ENCODE data around the gene DNM2.

Gene DNM2

GRCh38 chr19:10768369-10768768 is 50.5 kb downstream of the DNM2 start:
- H3K9ac ChIP-seq (ENCODE audit: insufficient read length, low read depth) = no peak overlapping the region
- peaks cover 77% of the 10 kb centered on the region for H3K36me3 ChIP-seq (ENCODE audit: insufficient read depth, insufficient read length, low read length)
- H3K9me3 ChIP-seq (ENCODE audit: insufficient read depth, low read length) = no peaks in the 10 kb centered on the region; the same call in 1 of the 2 replicates
- TF ChIP-seq ZNF274 (IDR thresholded peaks at IDR 0.05; ENCODE audit: low read depth, low read length) (no peak), SUZ12 (IDR thresholded peaks at IDR 0.05; ENCODE audit: extremely low read depth, insufficient read depth, insufficient read length) (no peak), YY1 (IDR thresholded peaks at IDR 0.05; ENCODE audit: insufficient read depth, insufficient read length) (no peak)
- no peak for DNase-seq (ENCODE audit: low read depth, low spot score)
- H3K27me3 ChIP-seq (ENCODE audit: insufficient read depth, insufficient read length) = no peaks in the 10 kb centered on the region
- peaks cover 23% of the 10 kb centered on the region for H3K4me1 ChIP-seq (ENCODE audit: insufficient read depth, insufficient read length)
- H3K4me3 ChIP-seq (ENCODE audit: insufficient read length, low read depth) = no peak overlapping the region

- Histone ChIP-seq H3K9me3 (ENCODE audit: insufficient read depth, low read length) (no peaks in the 10 kb centered on the region; the same call in 1 of the 2 replicates), H3K27me3 (ENCODE audit: insufficient read depth, insufficient read length) (no peaks in the 10 kb centered on the region), H3K36me3 (ENCODE audit: insufficient read depth, insufficient read length, low read length) (peaks cover 76% of the 10 kb centered on the region), H3K4me3 (ENCODE audit: insufficient read length, low read depth) (no peak overlapping the region), H3K4me1 (ENCODE audit: insufficient read depth, insufficient read length) (peaks cover 17% of the 10 kb centered on the region), H3K9ac (ENCODE audit: insufficient read length, low read depth) (no peak overlapping the region)
- DNase-seq (ENCODE audit: low read depth, low spot score) = no peak
- TF ChIP-seq YY1 (IDR thresholded peaks at IDR 0.05; ENCODE audit: insufficient read depth, insufficient read length) = no peak
- TF ChIP-seq ZNF274 (IDR thresholded peaks at IDR 0.05; ENCODE audit: low read depth, low read length) = no peak
- no peak for TF ChIP-seq SUZ12 (IDR thresholded peaks at IDR 0.05; ENCODE audit: extremely low read depth, insufficient read depth, insufficient read length)
Observed at GRCh38 chr19:10768936-10769335, 51.1 kb downstream of the DNM2 start.

- TF ChIP-seq SUZ12 (IDR thresholded peaks at IDR 0.05; ENCODE audit: extremely low read depth, insufficient read depth, insufficient read length) = no peak
- no peak for TF ChIP-seq ZNF274 (IDR thresholded peaks at IDR 0.05; ENCODE audit: low read depth, low read length)
- no peak for TF ChIP-seq YY1 (IDR thresholded peaks at IDR 0.05; ENCODE audit: insufficient read depth, insufficient read length)
- H3K9me3 ChIP-seq (ENCODE audit: insufficient read depth, low read length) = no peaks in the 10 kb centered on the region; the same call in 1 of the 2 replicates
- H3K4me1 ChIP-seq (ENCODE audit: insufficient read depth, insufficient read length) = peaks cover 12% of the 10 kb centered on the region
- no peak for DNase-seq (ENCODE audit: low read depth, low spot score)
- peaks cover 75% of the 10 kb centered on the region for H3K36me3 ChIP-seq (ENCODE audit: insufficient read depth, insufficient read length, low read length)
- H3K27me3 ChIP-seq (ENCODE audit: insufficient read depth, insufficient read length) = no peaks in the 10 kb centered on the region
- H3K9ac ChIP-seq (ENCODE audit: insufficient read length, low read depth) = peak overlapping the region; percentile 51
- no peak overlapping the region for H3K4me3 ChIP-seq (ENCODE audit: insufficient read length, low read depth)
Observed at GRCh38 chr19:10769533-10770491, 51.9 kb downstream of the DNM2 start.

- Histone ChIP-seq H3K4me1 (ENCODE audit: insufficient read depth, insufficient read length) (peaks cover 10% of the 10 kb centered on the region), H3K9me3 (ENCODE audit: insufficient read depth, low read length) (no peaks in the 10 kb centered on the region; the same call in 1 of the 2 replicates), H3K27me3 (ENCODE audit: insufficient read depth, insufficient read length) (no peaks in the 10 kb centered on the region), H3K36me3 (ENCODE audit: insufficient read depth, insufficient read length, low read length) (peaks cover 79% of the 10 kb centered on the region), H3K9ac (ENCODE audit: insufficient read length, low read depth) (no peak overlapping the region), H3K4me3 (ENCODE audit: insufficient read length, low read depth) (no peak overlapping the region)
- TF ChIP-seq SUZ12 (IDR thresholded peaks at IDR 0.05; ENCODE audit: extremely low read depth, insufficient read depth, insufficient read length) (no peak), YY1 (IDR thresholded peaks at IDR 0.05; ENCODE audit: insufficient read depth, insufficient read length) (no peak), ZNF274 (IDR thresholded peaks at IDR 0.05; ENCODE audit: low read depth, low read length) (no peak)
- no peak for DNase-seq (ENCODE audit: low read depth, low spot score)
Observed at GRCh38 chr19:10773969-10774368, 56.1 kb downstream of the DNM2 start.

- Histone ChIP-seq H3K9ac (ENCODE audit: insufficient read length, low read depth) (no peak overlapping the region), H3K9me3 (ENCODE audit: insufficient read depth, low read length) (no peaks in the 10 kb centered on the region; the same call in 1 of the 2 replicates), H3K36me3 (ENCODE audit: insufficient read depth, insufficient read length, low read length) (peaks cover 84% of the 10 kb centered on the region), H3K4me3 (ENCODE audit: insufficient read length, low read depth) (no peak overlapping the region), H3K4me1 (ENCODE audit: insufficient read depth, insufficient read length) (peaks cover 4% of the 10 kb centered on the region), H3K27me3 (ENCODE audit: insufficient read depth, insufficient read length) (no peaks in the 10 kb centered on the region)
- no peak for DNase-seq (ENCODE audit: low read depth, low spot score)
- TF ChIP-seq YY1 (IDR thresholded peaks at IDR 0.05; ENCODE audit: insufficient read depth, insufficient read length) (no peak), SUZ12 (IDR thresholded peaks at IDR 0.05; ENCODE audit: extremely low read depth, insufficient read depth, insufficient read length) (no peak), ZNF274 (IDR thresholded peaks at IDR 0.05; ENCODE audit: low read depth, low read length) (no peak)
Observed at GRCh38 chr19:10774893-10775292, 57.0 kb downstream of the DNM2 start.

GRCh38 chr19:10776900-10777650 is 59.2 kb downstream of the DNM2 start:
- H3K9ac ChIP-seq (ENCODE audit: insufficient read length, low read depth) = no peak overlapping the region
- H3K4me1 ChIP-seq (ENCODE audit: insufficient read depth, insufficient read length) = no peaks in the 10 kb centered on the region
- TF ChIP-seq SUZ12 (IDR thresholded peaks at IDR 0.05; ENCODE audit: extremely low read depth, insufficient read depth, insufficient read length) = no peak
- TF ChIP-seq YY1 (IDR thresholded peaks at IDR 0.05; ENCODE audit: insufficient read depth, insufficient read length) = no peak
- no peak for TF ChIP-seq ZNF274 (IDR thresholded peaks at IDR 0.05; ENCODE audit: low read depth, low read length)
- H3K27me3 ChIP-seq (ENCODE audit: insufficient read depth, insufficient read length) = no peaks in the 10 kb centered on the region
- DNase-seq (ENCODE audit: low read depth, low spot score) = no peak
- no peak overlapping the region for H3K4me3 ChIP-seq (ENCODE audit: insufficient read length, low read depth)
- peaks cover 87% of the 10 kb centered on the region for H3K36me3 ChIP-seq (ENCODE audit: insufficient read depth, insufficient read length, low read length)
- H3K9me3 ChIP-seq (ENCODE audit: insufficient read depth, low read length) = no peaks in the 10 kb centered on the region

GRCh38 chr19:10780368-10780767 is 62.5 kb downstream of the DNM2 start:
- no peak overlapping the region for H3K9ac ChIP-seq (ENCODE audit: insufficient read length, low read depth)
- H3K9me3 ChIP-seq (ENCODE audit: insufficient read depth, low read length) = no peaks in the 10 kb centered on the region
- no peaks in the 10 kb centered on the region for H3K4me1 ChIP-seq (ENCODE audit: insufficient read depth, insufficient read length)
- no peak for DNase-seq (ENCODE audit: low read depth, low spot score)
- H3K4me3 ChIP-seq (ENCODE audit: insufficient read length, low read depth) = no peak overlapping the region
- TF ChIP-seq YY1 (IDR thresholded peaks at IDR 0.05; ENCODE audit: insufficient read depth, insufficient read length) (no peak), SUZ12 (IDR thresholded peaks at IDR 0.05; ENCODE audit: extremely low read depth, insufficient read depth, insufficient read length) (no peak), ZNF274 (IDR thresholded peaks at IDR 0.05; ENCODE audit: low read depth, low read length) (no peak)
- H3K36me3 ChIP-seq (ENCODE audit: insufficient read depth, insufficient read length, low read length) = peaks cover 91% of the 10 kb centered on the region
- no peaks in the 10 kb centered on the region for H3K27me3 ChIP-seq (ENCODE audit: insufficient read depth, insufficient read length)
